Hematopoietic multipotent progenitor cell treated with erythropoietin and hydrocortisone succinate and interleukin-3 and kit ligand, for 17 days (in vitro differentiated cells): ENCODE measurements around the gene PLCG2.

Experiments used
- DNase-seq: peaks from one replicate; pipeline ENCODE4 v3.0.0-alpha.2; 2015; ENCODE audit warnings: low spot score

PLCG2 gene

GRCh38 chr16:81843683-81844082, 64.6 kb downstream of the PLCG2 start:
- DNase-seq = no peak

- no peak for DNase-seq
Observed at GRCh38 chr16:81846105-81846504, 67.0 kb downstream of the PLCG2 start.

GRCh38 chr16:81848306-81848853, 69.3 kb downstream of the PLCG2 start:
- no peak for DNase-seq

GRCh38 chr16:81850197-81850944, 71.3 kb downstream of the PLCG2 start:
- DNase-seq = no peak

GRCh38 chr16:81852347-81852746, 73.3 kb downstream of the PLCG2 start:
- DNase-seq = no peak

- no peak for DNase-seq
Observed at GRCh38 chr16:81855552-81856153, 76.6 kb downstream of the PLCG2 start.

GRCh38 chr16:81860287-81861266, 81.5 kb downstream of the PLCG2 start:
- no peak for DNase-seq

- DNase-seq = no peak
Observed at GRCh38 chr16:81861503-81861902, 82.4 kb downstream of the PLCG2 start.

- no peak for DNase-seq
Observed at GRCh38 chr16:81861915-81862314, 82.8 kb downstream of the PLCG2 start.

- no peak for DNase-seq
Observed at GRCh38 chr16:81863630-81864352, 84.7 kb downstream of the PLCG2 start.

GRCh38 chr16:81864646-81865382, 85.7 kb downstream of the PLCG2 start:
- DNase-seq = no peak

GRCh38 chr16:81866820-81867440, 87.8 kb downstream of the PLCG2 start:
- DNase-seq = no peak

- no peak for DNase-seq
Observed at GRCh38 chr16:81868057-81868748, 89.1 kb downstream of the PLCG2 start.

GRCh38 chr16:81869326-81869725, 90.2 kb downstream of the PLCG2 start:
- DNase-seq = no peak

- no peak for DNase-seq
Observed at GRCh38 chr16:81873206-81873605, 94.1 kb downstream of the PLCG2 start.

- DNase-seq = peak; percentile 22
Observed at GRCh38 chr16:81873843-81874752, 95.0 kb downstream of the PLCG2 start.

GRCh38 chr16:81875461-81875860, 96.4 kb downstream of the PLCG2 start:
- DNase-seq = no peak

GRCh38 chr16:81876273-81876900, 97.3 kb downstream of the PLCG2 start:
- no peak for DNase-seq
